ENCODE data around the gene NKD1.

NKD1 gene

GRCh38 chr16:50591800-50592771 is 43.9 kb downstream of the NKD1 start:
- no peak for TF ChIP-seq CTCF (IDR thresholded peaks at IDR 0.05; ENCODE audit: low read depth, low read length)
- no peak for DNase-seq (ENCODE audit: extremely low read depth, low read depth)

GRCh38 chr16:50592996-50593395 is 44.8 kb downstream of the NKD1 start:
- no peak for DNase-seq (ENCODE audit: extremely low read depth, low read depth)
- TF ChIP-seq CTCF (IDR thresholded peaks at IDR 0.05; ENCODE audit: low read depth, low read length): no peak

DNA sequence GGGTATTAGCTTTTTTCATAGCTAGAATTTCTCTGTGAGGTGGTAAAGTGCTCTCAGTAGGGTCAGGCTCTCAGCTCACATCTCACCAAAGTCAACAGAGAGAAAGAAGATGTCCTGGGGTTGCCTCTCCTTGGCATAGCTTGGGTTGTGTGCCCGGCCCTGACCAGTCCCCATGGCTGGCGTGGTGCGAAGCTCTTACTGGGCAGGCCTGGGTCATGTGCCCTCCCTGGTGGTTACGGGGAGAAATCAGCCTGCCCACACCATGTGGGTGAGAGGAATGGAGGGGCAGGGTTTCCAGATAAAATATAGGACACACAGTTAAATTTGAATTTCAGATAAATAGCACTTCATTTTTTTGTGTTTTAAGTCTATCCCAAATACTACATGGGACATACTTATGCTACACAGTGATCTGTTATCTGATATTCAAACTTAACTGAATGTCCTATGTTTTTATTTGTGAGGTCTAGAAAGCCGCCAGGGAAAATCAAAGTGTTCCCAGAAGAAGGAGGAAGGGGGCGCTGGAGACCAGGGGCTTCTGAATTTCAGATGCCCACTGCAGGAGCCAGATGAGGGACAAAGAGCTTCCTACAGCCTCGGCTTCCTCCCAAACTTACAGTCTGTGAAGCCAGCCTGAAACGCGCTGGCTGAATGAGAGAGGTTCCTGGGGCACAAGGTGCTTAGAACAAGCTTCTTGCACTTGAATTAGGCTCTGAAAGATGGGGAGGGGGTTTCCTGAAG is 45.4 kb downstream of the NKD1 start:
- no peak for DNase-seq (ENCODE audit: extremely low read depth, low read depth)
- TF ChIP-seq CTCF (IDR thresholded peaks at IDR 0.05; ENCODE audit: low read depth, low read length): peak; percentile 23

DNA sequence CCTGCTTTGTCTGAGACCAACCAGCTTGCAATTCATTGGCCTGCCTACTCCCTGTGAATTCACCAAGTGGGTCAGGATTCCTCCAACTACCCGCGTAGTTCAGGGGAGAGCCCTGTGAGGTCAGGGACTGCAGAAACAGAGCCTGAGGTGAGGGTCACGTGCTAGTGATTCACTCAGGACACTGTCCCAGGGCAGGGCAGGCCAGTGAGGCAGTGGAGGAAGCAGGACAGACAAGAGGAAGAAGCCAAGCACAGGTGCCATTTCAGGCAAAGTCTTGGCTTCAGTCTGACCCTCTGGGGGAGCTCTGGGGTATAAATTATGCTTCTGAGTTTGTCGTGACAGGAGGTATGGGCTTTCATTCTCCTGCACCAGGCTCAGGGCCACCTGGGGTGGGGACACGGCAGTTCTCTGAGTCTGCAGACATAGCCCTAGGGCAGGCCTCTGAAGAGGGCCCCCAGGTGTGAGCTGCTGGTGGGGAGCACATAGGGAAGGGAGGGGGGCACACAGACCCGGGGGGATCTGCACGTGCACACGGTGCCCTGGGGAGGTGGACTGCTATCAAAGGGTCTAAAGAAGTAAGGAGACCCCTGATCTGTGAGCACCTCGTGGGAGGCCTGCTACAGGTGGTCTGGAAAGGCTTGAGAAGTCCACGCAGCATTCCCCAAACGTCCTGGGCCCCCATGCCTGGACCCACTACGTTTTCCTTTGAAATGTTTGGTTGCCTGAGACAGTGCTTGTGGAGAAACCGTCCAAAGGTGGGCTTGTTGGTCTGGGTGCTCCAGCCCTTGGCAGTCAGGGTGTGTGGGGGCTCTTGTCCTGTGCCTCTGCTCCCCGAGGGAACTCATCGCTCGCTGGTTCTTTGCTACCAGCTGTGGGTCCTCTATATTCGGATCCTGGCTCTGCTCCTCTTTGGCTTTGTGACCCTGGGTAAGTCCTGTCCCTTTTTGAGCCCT is 46.4 kb downstream of the NKD1 start:
- DNase-seq (ENCODE audit: extremely low read depth, low read depth): no peak
- no peak for TF ChIP-seq CTCF (IDR thresholded peaks at IDR 0.05; ENCODE audit: low read depth, low read length)

GRCh38 chr16:50595859-50596258 is 47.7 kb downstream of the NKD1 start:
- no peak for DNase-seq (ENCODE audit: extremely low read depth, low read depth)
- no peak for TF ChIP-seq CTCF (IDR thresholded peaks at IDR 0.05; ENCODE audit: low read depth, low read length)

- no peak for TF ChIP-seq CTCF (IDR thresholded peaks at IDR 0.05; ENCODE audit: low read depth, low read length)
- no peak for DNase-seq (ENCODE audit: extremely low read depth, low read depth)
These were observed 48.7 kb downstream of the NKD1 start for GRCh38 chr16:50596762-50597450.
